ENCODE measurements around the gene CCDC47.
"Not testable (repeated sequence)": the region's sequence is repeated elsewhere in the genome, so short reads cannot be mapped to it uniquely, and the experiment has no call there.

CCDC47 gene

GRCh38 chr17:63798572-63799106 is 25.2 kb upstream of the CCDC47 start:
- no peak for DNase-seq (ENCODE audit: low read depth)
- TF ChIP-seq CTCF (IDR thresholded peaks at IDR 0.05; ENCODE audit: control insufficient read depth, extremely low read depth, insufficient read depth): no peak
- H3K4me3 ChIP-seq (ENCODE audit: low read depth, low read length): no peak overlapping the region

- not testable (repeated sequence) for H3K4me3 ChIP-seq (ENCODE audit: low read depth, low read length); DNase-seq (ENCODE audit: low read depth)
Measured at GRCh38 chr17:63796375-63796774, 23.0 kb upstream of the CCDC47 start.

GRCh38 chr17:63792055-63792729 is 18.8 kb upstream of the CCDC47 start:
- DNase-seq (ENCODE audit: low read depth): no peak
- TF ChIP-seq CTCF (IDR thresholded peaks at IDR 0.05; ENCODE audit: control insufficient read depth, extremely low read depth, insufficient read depth): no peak
- no peak overlapping the region for H3K4me3 ChIP-seq (ENCODE audit: low read depth, low read length)

- H3K4me3 ChIP-seq (ENCODE audit: low read depth, low read length): no peak overlapping the region
- DNase-seq (ENCODE audit: low read depth): no peak
- TF ChIP-seq CTCF (IDR thresholded peaks at IDR 0.05; ENCODE audit: control insufficient read depth, extremely low read depth, insufficient read depth): no peak
Measured at GRCh38 chr17:63790057-63790456, 16.7 kb upstream of the CCDC47 start.

- no peak for DNase-seq (ENCODE audit: low read depth)
- TF ChIP-seq CTCF (IDR thresholded peaks at IDR 0.05; ENCODE audit: control insufficient read depth, extremely low read depth, insufficient read depth): no peak
- H3K4me3 ChIP-seq (ENCODE audit: low read depth, low read length): no peak overlapping the region
Measured at GRCh38 chr17:63786971-63787711, 13.7 kb upstream of the CCDC47 start.

- no peak for TF ChIP-seq CTCF (IDR thresholded peaks at IDR 0.05; ENCODE audit: control insufficient read depth, extremely low read depth, insufficient read depth)
- H3K4me3 ChIP-seq (ENCODE audit: low read depth, low read length): no peak overlapping the region
- DNase-seq (ENCODE audit: low read depth): no peak
Measured at GRCh38 chr17:63786117-63786516, 12.7 kb upstream of the CCDC47 start.

- DNase-seq (ENCODE audit: low read depth): no peak
- H3K4me3 ChIP-seq (ENCODE audit: low read depth, low read length): no peak overlapping the region
Measured at GRCh38 chr17:63785556-63785955, 12.2 kb upstream of the CCDC47 start.

More at GRCh38 chr17:63785556-63785955, 12.2 kb upstream of the CCDC47 start:
- no peak for TF ChIP-seq CTCF (IDR thresholded peaks at IDR 0.05; ENCODE audit: control insufficient read depth, extremely low read depth, insufficient read depth)
